GM21360 (cell line): Measurements from ENCODE around the gene CNPPD1.

Experiments
- ATAC-seq: cut with Tn5 transposase; IDR thresholded peaks from one replicate; pipeline ENCODE4 v1.9.1; 2021; ENCODE audit warnings: mild to moderate bottlenecking, moderate library complexity; ENCODE audit not compliant: unreplicated experiment

Gene CNPPD1

DNA sequence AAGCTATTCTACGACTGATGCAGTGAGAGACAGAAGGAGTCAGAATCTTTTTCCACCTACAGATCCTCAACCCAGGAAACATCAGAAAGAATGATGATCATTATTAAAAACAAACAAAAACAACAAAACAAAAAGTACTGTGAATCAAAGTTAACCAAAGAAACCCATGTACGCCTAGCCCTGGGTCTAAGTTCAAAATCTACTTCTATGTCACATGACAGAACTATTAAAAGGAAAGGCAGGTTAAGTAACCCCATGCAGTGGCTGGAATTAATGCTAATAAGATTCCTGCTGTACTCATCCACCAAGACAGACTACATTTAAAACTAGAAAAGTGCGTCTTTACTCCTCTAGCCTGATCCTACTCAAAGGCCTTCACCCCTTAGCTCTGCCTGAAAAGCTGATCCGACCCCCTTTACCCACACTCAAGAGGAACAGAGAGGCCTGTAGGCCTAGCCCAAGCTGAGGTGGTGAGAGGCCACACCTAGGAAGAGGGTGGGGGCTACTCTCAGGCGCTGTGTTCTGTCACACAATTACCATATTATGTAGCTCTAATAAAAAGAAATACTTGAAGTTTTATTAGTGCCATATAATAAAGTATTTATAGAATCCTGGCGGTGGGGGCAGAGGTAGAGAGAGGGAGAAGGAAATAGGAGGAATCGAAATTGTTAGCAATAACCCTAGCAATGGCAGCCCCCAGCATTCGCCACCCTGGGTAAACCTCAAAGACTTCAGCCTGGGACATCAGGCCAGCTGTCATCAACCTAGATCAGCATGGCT lies 53.2 kb downstream of the CNPPD1 start:
- ATAC-seq, result no peak

DNA sequence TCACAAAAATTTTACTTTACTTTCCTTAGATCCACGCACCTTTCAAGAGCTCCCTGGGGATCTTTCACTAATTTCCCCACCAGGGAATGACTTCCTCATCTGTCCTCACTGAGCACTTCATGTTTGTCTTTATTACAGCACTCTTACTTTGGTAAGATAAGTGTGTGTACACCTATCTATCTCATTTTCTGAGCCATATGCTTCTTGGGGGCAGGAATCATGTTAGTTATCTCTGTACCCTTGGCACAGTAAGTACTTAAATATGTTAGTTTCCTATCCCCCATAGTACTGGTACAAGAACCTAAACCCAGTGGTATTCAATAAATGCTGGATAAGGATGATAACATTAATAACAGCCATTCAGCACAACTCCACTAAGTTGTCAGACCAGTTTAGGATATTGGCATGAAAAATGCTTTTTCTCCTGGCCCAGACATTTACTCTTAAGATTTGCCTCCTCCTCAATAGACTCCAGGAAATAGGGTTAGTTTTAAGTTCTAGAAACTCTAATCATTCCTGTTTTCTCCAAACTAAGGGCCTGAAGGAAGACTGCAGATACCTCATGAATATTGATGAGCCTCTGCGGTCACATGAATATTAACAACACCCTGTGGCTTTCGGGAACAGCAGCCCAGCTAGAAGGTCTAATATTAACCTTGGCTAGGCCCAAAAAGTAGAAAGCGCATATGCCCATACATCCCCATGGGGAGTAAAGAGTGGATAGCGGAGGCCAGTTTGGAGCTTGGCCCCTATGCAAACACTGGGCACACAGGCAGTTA lies 54.3 kb downstream of the CNPPD1 start:
- ATAC-seq, result no peak
